GM10248 (cell line): ENCODE results near the gene SLC2A8.

Experiments
- CTCF ChIA-PET: fragments of 300-600 bp; sonication (Branson Sonifier 250); formaldehyde crosslinking; extraction: SDS; loops from one replicate; lab custom pipeline; 2021; ENCODE audit warnings: antibody characterized with exemption; lab: Yijun Ruan, JAX
- POLR2A ChIA-PET: fragments of 350-650 bp; sonication (Branson Sonifier 250); formaldehyde crosslinking; extraction: SDS; loops from one replicate; lab custom pipeline; 2020; ENCODE audit warnings: antibody characterized with exemption; lab: Yijun Ruan, JAX
- DNase-seq: peaks from one replicate; pipeline ENCODE4 v3.0.0; 2012; ENCODE audit errors: extremely low spot score
- CTCF ChIP-seq: IDR thresholded peaks from 2 replicates; pipeline ENCODE4 v1.5.1; 2012; ENCODE audit warnings: mild to moderate bottlenecking, low read depth; ENCODE audit errors: extremely low read depth, missing control alignments, control extremely low read depth

The SLC2A8 gene

GRCh38 chr9:127437497-127438264 is 40.7 kb downstream of the SLC2A8 start:
- POLR2A ChIA-PET, result interaction anchor here (0.8 kb wide), 1 partner anchor 13 kb away, joined by 3 read pairs; the partner anchor contains the start of genes LRSAM1 and RPL12
- CTCF ChIA-PET, result no interaction called here
- DNase-seq, result no peak
- no peak for TF ChIP-seq CTCF

- no peak for DNase-seq
- TF ChIP-seq CTCF, result no peak
- CTCF ChIA-PET, result no interaction called here
- POLR2A ChIA-PET, result no interaction called here
Measured at GRCh38 chr9:127438394-127438793, 41.4 kb downstream of the SLC2A8 start.

GRCh38 chr9:127444283-127444920 is 47.4 kb downstream of the SLC2A8 start:
- no peak for TF ChIP-seq CTCF
- DNase-seq, result no peak
- POLR2A ChIA-PET, result interaction anchor here (0.6 to 1.6 kb wide), 3 partner anchors 14 to 48 kb away, joined by 3 to 4 read pairs (median 3); partner anchors contain the start of genes SLC2A8 and ZNF79
- CTCF ChIA-PET, result interaction anchor here (1.0 to 1.5 kb wide), 2 partner anchors 11 kb away, joined by 3 to 4 read pairs; no protein-coding TSS in a partner anchor

- POLR2A ChIA-PET, result interaction anchor here (1.0 kb wide), 2 partner anchors 10 to 49 kb away, joined by 3 to 4 read pairs; no protein-coding TSS in a partner anchor
- TF ChIP-seq CTCF, result no peak
- no peak for DNase-seq
- CTCF ChIA-PET, result interaction anchor here (1.5 kb wide), 1 partner anchor 12 kb away, joined by 3 read pairs; no protein-coding TSS in a partner anchor
Measured at GRCh38 chr9:127444921-127445850, 48.2 kb downstream of the SLC2A8 start.

- POLR2A ChIA-PET, result interaction anchor here (1.0 kb wide), 2 partner anchors 10 to 50 kb away, joined by 3 to 4 read pairs; no protein-coding TSS in a partner anchor
- no peak for TF ChIP-seq CTCF
Measured at GRCh38 chr9:127445851-127446712, 49.1 kb downstream of the SLC2A8 start.

More at GRCh38 chr9:127445851-127446712, 49.1 kb downstream of the SLC2A8 start:
- CTCF ChIA-PET, result no interaction called here
- DNase-seq, result no peak
